Measurements from ENCODE around the gene SPTSSA. TPM values are rescaled to one million over a fixed set of nuclear protein-coding genes. Genes with fewer than 3 reads are reported as not detected.

Gene SPTSSA
- total RNA-seq, 2 donors from 2014 or later = 10.8 to 20.2 TPM

GRCh38 chr14:34420547-34421150 lies 41.4 kb downstream of the SPTSSA start:
- Histone ChIP-seq H3K4me1 (ENCODE audit: control insufficient read depth in 1 of 2, low read depth in 2 of 2) (no peaks in the 10 kb centered on the region), H3K27me3 (replicated peaks; ENCODE audit: insufficient read depth) (no peaks in the 10 kb centered on the region), H3K36me3 (no peaks in the 10 kb centered on the region), H3K27ac (no peak overlapping the region), H3K9me3 (peaks cover 5% of the 10 kb centered on the region), H3K4me3 (no peak overlapping the region)
- TF ChIP-seq, protein P1, sequence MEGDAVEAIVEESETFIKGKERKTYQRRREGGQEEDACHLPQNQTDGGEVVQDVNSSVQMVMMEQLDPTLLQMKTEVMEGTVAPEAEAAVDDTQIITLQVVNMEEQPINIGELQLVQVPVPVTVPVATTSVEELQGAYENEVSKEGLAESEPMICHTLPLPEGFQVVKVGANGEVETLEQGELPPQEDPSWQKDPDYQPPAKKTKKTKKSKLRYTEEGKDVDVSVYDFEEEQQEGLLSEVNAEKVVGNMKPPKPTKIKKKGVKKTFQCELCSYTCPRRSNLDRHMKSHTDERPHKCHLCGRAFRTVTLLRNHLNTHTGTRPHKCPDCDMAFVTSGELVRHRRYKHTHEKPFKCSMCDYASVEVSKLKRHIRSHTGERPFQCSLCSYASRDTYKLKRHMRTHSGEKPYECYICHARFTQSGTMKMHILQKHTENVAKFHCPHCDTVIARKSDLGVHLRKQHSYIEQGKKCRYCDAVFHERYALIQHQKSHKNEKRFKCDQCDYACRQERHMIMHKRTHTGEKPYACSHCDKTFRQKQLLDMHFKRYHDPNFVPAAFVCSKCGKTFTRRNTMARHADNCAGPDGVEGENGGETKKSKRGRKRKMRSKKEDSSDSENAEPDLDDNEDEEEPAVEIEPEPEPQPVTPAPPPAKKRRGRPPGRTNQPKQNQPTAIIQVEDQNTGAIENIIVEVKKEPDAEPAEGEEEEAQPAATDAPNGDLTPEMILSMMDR (IDR thresholded peaks at IDR 0.05) = no peak
- ATAC-seq (ENCODE audit: insufficient number of reproducible peaks, low FRiP score, low read depth) = no peak
- DNase-seq (ENCODE audit: low spot score) = no peak

GRCh38 chr14:34409721-34410120 lies 52.3 kb downstream of the SPTSSA start:
- no peak for ATAC-seq (ENCODE audit: insufficient number of reproducible peaks, low FRiP score, low read depth)
- no peak for DNase-seq (ENCODE audit: low spot score)
- no peaks in the 10 kb centered on the region for H3K4me1 ChIP-seq (ENCODE audit: control insufficient read depth in 1 of 2, low read depth in 2 of 2)
- H3K9me3 ChIP-seq = peaks cover 20% of the 10 kb centered on the region
- no peaks in the 10 kb centered on the region for H3K27me3 ChIP-seq (replicated peaks; ENCODE audit: insufficient read depth)
- TF ChIP-seq, protein P1 (IDR thresholded peaks at IDR 0.05) = no peak
- H3K4me3 ChIP-seq = no peak overlapping the region
- no peaks in the 10 kb centered on the region for H3K36me3 ChIP-seq
- no peak overlapping the region for H3K27ac ChIP-seq

GRCh38 chr14:34407951-34408350 lies 54.1 kb downstream of the SPTSSA start:
- no peak overlapping the region for H3K27ac ChIP-seq
- peaks cover 16% of the 10 kb centered on the region for H3K9me3 ChIP-seq
- H3K4me1 ChIP-seq (ENCODE audit: control insufficient read depth in 1 of 2, low read depth in 2 of 2) = no peaks in the 10 kb centered on the region
- TF ChIP-seq, protein P1 (IDR thresholded peaks at IDR 0.05) = no peak
- no peaks in the 10 kb centered on the region for H3K27me3 ChIP-seq (replicated peaks; ENCODE audit: insufficient read depth)
- DNase-seq (ENCODE audit: low spot score) (no peak), ATAC-seq (ENCODE audit: insufficient number of reproducible peaks, low FRiP score, low read depth) (no peak)
- no peaks in the 10 kb centered on the region for H3K36me3 ChIP-seq
- H3K4me3 ChIP-seq = no peak overlapping the region

DNA sequence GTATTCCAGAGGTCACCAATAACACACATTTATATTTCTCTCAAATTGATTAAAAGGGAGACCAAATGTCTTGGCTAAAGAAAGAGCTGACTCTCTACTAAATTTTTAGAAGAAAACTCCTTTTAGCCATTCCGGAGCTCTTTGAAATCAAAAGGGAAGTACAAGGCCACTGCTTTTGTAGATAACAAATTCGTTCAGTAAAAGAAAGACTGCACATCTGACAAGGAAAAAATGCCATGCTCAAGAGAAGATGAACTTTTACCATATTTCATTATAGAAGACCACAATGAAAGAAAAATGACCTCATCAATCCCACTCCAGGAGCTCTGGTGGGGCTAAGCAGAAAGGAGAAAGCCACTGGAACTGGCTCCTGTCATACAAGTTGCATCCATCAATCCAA lies 57.6 kb downstream of the SPTSSA start:
- DNase-seq (ENCODE audit: low spot score) (no peak), ATAC-seq (ENCODE audit: insufficient number of reproducible peaks, low FRiP score, low read depth) (no peak)
- peaks cover under 1% of the 10 kb centered on the region for H3K9me3 ChIP-seq
- no peak overlapping the region for H3K4me3 ChIP-seq
- H3K27me3 ChIP-seq (replicated peaks; ENCODE audit: insufficient read depth) = no peaks in the 10 kb centered on the region
- no peaks in the 10 kb centered on the region for H3K4me1 ChIP-seq (ENCODE audit: control insufficient read depth in 1 of 2, low read depth in 2 of 2)
- H3K36me3 ChIP-seq = no peaks in the 10 kb centered on the region
- H3K27ac ChIP-seq = no peak overlapping the region
- TF ChIP-seq, protein P1 (IDR thresholded peaks at IDR 0.05) = no peak

DNA sequence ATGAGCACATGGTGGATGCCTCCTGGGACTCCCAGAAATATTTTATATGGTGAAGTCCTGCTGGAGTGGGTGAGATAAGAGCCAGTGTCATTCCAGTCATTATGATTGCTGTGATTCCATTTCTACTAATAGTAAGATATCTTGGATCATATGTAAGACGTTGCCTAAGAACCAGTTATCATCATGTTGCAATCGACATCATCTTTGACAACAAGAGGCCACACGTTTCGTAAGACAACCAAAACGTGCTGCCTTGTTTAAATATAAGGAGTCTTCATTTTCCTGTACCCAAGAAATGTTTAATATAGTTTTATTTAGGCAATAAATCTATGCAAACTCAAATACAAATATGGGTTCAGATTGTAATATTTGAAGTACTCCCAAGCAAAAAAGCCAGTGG lies 58.4 kb downstream of the SPTSSA start:
- Histone ChIP-seq H3K27ac (no peak overlapping the region), H3K27me3 (replicated peaks; ENCODE audit: insufficient read depth) (no peaks in the 10 kb centered on the region), H3K9me3 (no peaks in the 10 kb centered on the region), H3K4me1 (ENCODE audit: control insufficient read depth in 1 of 2, low read depth in 2 of 2) (no peaks in the 10 kb centered on the region), H3K36me3 (no peaks in the 10 kb centered on the region), H3K4me3 (no peak overlapping the region)
- TF ChIP-seq, protein P1 (IDR thresholded peaks at IDR 0.05) = no peak
- ATAC-seq (ENCODE audit: insufficient number of reproducible peaks, low FRiP score, low read depth) = no peak
- DNase-seq (ENCODE audit: low spot score) = no peak

Measured in thoracic aorta (tissue), 2 donors.